ENCODE measurements around the gene ACHE.
"Not testable (repeated sequence)": the region's sequence is repeated elsewhere in the genome, so short reads cannot be mapped to it uniquely, and the experiment has no call there.

ACHE gene

DNA sequence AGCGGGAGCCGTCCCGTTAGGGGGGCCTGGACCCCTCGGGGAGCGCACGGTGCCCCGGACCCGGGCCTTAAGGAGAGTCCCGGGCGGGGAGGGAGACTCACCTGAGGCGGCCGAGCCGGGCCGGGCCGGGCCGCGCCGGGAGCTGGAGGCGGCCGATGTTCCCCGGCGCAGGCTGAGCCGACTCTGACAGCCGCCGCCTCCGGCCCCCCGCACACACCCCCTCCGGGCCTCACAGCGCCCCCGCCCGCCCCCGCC is at the start of gene ACHE:
Gene ACHE, minus strand, starts transcription at position 188 of the 255 bp plus-strand sequence. CDS start 1,656 bp downstream, outside the sequence.
- DNase-seq: no peak

DNA sequence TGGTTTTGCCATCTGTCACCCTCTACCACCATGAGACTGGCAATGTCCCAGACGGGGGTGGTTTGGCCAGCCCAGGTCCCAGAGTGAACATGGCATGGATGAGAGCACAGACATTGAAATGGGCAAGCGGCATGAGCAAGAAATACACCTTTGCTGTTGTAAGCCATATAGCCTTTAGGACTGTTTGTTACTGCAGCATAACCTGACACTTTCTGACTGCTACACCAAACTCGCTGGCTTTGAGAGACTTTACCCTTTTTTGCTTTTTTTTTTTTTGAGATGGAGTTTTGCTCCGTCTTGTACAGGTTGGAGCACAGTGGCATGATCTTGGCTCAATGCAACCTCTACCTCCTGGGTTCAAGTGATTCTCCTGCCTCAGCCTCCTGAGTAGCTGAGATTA is 48.5 kb upstream of the ACHE start:
- DNase-seq: no peak

DNA sequence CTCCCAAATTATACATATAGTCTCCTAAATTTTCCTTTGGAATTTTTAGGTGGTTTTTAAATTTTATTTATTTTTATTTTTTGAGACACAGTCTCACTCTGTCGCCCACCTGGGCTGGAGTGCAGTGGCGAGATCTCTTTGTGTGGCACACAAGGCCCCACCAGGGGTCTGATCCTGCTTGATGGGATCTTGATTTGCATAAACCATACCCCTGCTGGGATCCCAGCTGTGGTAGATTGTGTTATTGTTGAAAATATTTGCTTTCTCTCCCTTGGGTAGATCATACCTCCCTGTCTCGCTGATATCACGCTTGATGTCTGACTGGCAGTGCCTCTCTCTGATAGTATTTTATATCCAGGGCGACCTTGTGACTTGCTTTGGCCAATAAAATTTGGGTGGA is 48.0 kb upstream of the ACHE start:
- DNase-seq: no peak

DNA sequence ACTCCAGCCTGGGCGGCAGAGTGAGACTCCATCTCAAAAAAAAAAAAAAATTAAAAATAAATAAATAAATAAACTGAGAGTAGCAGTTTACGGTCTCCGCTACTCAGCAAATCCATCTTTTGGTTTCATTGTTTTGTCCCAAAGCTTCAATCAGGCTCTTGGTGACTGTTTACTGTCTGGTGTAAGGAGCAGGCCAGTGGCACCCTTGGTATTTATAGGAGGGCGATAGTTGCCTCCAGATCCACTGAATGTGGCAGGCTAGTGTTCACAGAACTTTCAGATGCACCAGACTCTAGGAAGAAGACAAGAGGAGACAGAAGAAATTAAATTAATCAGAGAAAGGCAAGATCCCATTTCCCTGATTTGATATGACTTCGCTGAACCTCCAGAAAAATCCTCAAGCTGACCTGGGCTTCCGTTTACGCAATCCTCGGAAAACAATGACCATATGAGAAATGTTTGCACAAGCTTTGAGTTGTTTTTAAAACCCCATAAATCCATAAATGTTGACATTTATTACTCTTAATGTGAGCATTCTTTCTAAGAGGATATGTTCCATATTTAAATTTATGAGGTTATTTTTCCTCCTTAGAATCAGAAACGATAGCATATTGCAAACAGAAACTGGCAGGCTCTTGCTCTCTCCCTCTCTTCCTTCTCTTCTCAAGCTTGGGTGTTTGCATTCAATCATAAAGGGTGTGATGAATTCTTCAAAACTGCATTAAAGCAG is 46.5 kb upstream of the ACHE start:
- no peak for DNase-seq

DNA sequence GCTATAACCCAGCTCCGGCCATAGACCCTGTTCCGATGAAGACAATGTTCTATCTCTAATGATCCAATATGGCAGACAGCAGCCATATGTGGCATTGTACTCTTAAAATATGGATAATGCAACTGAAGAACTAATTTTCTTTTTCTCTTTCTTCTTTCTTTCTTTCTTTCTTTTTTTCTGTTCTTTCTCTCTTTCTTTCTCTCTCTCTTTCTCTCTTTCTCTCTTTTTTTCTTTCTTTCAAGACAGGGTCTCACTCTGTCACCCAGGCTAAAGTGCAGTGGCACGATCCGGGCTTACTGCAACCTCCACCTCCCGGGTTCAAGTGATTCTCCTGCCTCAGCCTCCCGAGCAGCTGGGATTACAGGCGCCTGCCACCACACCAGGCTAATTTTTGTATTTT is 40.5 kb upstream of the ACHE start:
- DNase-seq: not testable (repeated sequence)

DNA sequence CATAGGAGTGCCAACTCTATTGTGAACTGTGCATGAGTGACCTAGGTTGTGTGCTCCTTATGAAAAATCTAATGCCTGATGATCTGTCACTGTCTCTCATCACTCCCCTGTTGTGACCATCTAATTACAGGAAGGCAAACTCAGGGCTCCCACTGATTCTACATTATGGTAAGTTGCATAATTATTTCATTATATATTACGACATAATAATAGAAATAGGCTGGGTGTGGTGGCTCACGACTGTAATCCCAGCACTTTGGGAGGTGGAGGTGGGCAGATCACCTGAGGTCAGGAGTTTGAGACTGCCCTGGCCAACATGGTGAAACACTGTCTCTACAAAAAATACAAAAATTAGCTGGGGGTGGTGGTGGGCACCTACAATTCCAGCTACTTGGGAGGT is 39.7 kb upstream of the ACHE start:
- not testable (repeated sequence) for DNase-seq

DNA sequence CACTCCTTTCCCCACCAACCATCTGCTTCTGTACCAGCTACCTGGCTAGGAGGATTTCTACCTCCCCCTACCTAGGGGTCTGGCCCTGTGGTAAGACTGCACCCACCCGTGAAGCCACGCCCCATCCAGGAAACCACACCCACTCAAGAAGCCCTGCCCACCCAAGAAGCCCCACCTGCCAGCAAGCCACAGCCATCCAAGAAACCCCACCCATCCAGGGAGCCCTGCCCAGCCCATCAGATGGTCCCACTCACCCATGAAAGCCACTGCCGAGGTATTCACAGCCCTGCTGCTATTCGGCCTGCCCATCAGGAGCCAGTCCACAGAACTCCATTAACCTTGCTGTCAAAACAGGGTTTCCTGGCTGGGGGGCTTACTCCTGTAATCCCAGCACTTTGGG is 38.0 kb upstream of the ACHE start:
- DNase-seq: no peak

DNA sequence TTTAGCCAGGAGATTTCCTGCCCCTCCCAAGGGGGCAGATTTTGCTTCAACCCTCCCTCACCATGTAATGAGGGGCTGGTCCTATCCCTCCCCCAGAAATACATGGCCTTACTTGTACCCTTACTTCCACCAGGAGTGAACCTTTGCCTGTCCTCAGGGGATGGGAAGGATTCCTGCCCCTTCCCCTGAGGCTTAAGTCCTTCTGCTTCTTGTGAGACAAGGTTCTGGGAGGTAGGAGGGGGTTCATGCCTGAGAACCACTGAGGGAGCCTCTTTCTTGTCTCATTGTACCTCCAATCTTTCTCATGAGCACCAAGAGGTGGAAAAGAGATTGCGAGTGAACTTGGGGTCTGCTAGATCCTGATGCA is 34.1 kb upstream of the ACHE start:
- no peak for DNase-seq

DNA sequence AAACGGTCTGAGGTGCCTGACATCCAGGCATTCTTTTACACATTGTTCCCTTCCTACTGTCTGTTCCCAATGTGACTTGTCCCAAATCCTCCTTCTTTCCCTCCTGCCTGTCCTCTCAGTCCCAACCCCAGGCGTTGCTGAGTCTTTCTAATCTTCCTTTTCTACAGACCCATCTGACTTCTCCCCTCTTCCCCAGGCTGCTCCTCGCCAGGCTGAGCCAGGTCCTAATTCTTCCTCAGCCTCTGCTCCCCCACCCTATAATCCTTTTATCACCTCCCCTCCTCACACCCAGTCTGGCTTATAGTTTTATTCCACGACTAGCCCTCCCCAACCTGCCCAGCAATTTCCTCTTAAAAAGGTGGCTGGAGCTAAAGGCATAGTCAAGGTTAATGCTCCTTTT is 27.9 kb upstream of the ACHE start:
- not testable (repeated sequence) for DNase-seq

DNA sequence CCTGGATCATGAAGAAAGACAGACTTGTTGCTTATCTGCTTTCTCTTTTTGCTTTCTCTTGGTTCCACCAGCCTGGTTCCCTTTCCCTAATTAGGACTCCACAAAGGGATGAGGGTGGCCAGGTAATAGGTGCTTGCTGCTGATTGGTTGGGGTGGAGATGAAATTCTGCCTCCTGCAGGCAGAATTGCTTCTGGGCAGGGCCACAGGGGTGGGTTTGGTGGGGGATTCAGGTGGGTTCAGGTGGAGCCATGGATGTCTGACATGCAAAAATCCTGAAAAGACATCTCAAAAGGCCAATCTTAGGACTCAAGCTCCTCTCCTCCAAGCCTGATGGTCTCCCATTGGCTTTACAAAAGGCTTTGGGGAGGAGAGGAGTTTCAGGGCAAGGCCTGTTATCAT is 25.4 kb upstream of the ACHE start:
- DNase-seq: no peak

DNA sequence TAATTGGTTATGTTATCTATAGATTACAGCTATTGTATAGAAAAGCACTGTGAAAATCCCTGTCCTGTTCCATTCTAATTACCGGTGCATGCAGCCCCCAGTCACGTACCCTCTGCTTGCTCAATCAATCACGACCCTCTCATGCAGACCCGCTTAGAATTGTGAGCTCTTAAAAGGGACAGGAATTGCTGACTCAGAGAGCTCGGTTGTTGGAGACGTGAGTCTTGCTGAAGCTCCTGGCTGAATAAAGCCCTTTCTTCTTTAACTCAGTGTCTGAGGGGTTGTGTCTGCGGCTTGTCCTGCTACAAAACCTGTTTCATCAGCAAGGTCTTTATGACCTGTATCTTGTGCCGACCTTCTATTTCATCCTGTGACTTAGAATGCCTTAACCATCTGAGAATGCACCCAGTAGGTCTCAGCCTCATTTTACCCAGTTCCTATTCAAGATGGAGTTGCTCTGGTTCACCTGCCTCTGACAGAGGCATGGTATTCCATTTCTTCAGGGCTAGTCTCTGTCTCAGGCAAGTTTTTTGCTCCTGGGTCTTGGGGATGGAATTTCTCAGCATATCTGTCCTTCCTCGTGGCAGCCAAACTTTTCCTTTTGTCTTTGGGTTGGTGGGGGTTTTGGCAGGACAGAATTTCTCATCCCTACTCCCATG is 24.2 kb upstream of the ACHE start:
- not testable (repeated sequence) for DNase-seq

DNA sequence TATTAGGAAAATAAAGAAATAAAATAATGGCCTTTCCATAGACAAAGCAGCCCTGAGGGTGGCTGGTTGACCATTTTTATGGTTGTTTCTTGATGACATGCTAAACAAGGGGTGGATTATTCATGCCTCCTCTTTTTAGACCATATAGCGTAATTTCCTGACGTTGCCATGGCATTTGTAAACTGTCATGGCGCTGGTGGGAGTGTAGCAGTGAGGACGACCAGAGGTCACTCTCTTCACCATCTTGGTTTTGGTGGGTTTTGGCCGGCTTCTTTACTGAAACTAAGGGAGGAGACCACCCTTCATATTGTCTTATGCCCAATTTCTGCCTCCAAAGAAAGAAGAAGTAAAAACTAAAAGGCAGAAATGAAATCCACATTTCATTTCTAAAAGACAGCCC is 23.6 kb upstream of the ACHE start:
- not testable (repeated sequence) for DNase-seq

DNA sequence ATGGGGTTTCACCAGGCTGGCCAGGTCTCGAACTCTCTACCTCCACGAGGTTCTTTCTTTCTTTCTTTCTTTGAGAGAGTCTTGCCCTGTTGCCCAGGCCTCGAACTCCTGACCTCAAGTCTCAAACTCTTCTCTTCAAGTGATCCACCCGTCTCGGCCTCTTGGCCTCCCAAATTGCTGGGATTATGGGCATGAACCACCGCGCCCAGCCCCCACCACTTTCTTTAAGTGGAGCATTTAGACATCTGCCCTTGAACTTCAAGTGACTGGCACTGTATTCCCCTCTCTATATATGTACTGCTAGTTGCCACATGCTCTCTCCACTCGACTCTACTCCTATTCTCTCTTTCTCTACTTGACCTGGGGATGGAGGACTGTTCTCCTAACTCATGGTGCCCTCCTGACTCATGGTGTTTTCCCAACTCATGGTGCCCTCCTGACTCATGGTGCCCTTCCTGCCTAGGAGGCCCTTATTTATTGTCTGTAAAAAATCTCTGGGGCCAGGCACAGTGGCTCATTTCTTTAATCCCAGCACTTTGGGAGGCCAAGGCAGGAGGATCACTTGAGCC is 19.3 kb upstream of the ACHE start:
- no peak for DNase-seq

DNA sequence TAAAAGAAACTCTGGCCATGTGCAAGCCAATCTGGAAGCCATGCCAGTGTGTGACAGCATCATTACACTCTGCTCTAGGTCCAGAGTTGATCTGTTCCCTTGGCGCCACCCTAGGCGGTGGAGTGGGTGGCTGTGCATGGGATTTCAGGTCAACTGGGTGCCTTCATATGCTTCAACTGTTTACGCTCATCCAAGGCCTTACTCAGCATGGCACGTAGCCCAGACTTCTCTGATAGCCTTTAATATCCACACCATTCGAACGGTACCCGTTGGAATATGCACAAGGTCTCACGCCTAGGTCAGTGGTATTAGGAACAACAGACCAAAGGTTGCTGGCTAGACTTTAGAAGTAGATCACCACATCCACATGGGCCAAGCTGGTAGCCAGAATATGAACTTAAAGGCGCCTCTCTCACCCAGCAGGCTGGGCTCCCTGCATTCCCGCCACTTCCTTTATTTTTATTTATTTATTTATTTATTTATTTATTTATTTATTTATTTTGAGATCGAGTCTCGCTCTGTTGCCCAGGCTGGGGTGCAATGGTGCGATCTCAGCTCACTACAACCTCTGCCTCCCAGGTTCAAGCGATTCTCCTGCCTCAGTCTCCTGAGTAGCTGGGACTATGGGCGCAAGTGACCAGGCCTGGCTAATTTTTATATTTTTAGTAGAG is 18.7 kb upstream of the ACHE start:
- no peak for DNase-seq

DNA sequence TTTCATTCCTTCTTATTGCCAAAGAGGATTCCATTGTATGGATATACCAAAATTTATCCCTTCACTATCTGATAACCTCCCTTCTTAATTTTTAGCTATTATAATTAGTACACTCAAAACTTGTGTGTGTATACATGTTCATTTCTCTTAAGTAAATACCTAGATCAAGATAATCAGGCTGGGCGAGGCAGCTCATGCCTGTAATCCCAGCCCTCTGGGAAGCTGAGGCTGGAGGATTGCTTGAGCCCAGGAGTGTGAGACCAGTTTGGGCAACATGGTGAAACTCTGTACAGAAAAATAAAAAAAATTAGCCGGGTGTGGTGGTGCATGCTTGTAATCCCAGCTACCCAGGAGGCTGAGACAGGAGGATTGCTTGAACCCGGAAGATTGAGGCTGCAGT is 15.8 kb upstream of the ACHE start:
- DNase-seq: no peak

DNA sequence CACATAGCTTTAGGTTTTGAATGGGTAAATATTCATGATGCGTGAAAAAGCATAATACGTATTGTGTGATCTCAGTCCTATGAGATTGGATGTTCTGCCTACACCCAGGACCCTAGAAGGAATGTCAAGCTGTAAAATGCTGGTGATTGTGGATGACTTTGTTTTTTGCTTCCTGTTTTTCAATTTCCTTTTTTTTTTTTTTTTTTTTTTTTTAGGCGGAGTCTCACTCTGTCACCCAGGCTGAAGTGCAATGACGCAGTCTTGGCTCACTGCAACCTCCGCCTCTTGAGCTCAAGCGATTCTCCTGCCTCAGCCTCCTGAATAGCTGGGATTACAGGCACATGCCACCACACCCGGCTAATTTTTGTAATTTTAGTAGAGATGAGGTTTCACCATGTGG is 14.8 kb upstream of the ACHE start:
- peak in 1 of 2 donors; percentile 8 for DNase-seq

DNA sequence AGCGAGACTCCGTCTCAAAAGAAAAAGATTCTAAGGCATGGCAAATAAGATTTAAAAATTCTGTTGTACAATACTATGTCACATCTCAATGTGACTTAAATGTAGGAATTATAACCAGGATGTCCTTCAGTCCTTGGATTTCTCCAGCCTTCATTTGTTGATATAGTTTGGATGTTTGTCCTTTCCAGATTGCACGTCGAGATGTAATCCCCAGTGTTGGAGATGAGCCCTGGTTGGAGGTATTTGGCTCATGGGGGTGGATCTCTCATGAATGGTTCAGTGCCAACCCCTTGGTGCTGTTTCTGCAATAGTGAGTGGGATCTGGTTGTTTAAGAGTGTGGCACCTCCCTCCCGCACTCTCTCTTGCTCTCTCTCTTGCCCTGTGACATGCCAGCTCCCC is 12.8 kb upstream of the ACHE start:
- DNase-seq: no peak

DNA sequence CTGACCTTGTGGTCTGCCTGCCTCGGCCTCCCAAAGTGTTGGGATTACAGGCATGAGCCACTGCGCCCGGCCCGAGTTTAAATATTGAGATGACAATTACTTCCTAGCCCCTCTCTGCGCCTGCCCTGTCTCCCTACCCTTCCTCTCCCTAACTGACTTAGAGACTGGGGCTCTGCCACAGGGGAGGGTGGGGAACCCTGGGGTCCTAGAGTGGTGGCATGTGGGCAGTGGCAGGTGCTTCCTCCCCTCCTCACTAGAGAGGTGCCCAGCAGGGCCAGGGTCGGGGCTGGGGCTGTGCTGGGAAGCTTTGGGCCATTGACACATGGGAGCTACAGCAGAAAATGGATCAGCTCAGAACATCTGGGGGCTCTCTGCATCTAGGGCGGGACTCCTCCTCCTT is 7.0 kb upstream of the ACHE start:
- DNase-seq: no peak

DNA sequence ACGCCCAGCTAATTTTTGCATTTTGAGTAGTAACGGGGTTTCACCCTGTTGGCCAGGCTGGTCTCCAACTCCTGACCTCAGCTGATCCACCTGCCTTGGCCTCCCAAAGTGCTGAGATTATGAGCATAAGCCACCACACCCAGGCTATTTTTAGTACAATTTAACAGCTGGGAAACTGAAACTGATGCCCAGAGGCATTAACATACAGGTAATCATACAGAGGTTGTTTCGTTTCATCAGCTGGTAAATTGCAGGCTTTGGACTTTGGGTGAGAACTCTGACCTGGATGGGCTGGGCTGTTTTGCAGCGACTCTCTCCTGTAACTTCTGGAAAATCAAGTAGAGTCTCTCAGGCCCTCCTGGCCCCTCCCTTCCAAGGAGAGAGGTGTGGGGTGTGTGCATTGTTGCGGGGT is 6.2 kb upstream of the ACHE start:
- DNase-seq: no peak

DNA sequence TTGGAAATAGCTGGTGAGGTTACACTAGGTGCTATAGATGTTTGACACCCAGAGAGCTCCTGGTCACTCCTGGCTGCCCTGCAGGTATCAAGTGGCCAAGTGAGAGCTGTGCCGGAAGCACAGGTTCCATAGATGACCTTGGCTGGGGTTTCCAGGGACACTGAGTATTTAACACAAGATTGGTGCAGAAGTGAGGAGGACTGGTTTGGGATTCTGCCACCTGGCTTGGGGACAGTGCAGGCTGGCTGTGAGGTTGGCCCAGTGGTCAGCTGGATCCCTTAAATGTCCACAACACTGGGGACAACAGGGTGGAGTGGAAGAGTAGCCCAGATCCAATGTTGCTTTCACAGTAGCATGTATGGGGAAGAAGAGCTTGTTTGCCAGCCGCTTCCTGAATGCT is 5.3 kb upstream of the ACHE start:
- no peak for DNase-seq

DNA sequence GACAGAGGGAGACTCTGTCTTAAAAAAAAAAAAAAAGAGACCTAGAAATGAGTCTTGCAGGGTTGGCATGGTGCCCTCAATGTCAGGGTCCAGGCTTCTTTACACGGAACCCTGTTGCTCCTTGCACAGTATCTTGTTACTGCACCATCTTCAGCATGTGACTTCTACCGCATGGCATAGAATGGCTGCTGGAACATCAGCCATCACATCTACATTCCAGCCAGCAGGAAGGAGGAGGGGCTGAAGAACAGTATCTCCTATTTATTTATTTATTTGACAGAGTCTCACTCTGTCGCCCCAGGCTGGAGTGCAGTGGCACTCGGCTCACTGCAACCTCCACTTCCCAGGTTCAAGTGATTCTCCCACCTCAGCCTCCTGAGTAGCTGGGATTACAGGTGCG is 3.7 kb upstream of the ACHE start:
- DNase-seq: no peak

DNA sequence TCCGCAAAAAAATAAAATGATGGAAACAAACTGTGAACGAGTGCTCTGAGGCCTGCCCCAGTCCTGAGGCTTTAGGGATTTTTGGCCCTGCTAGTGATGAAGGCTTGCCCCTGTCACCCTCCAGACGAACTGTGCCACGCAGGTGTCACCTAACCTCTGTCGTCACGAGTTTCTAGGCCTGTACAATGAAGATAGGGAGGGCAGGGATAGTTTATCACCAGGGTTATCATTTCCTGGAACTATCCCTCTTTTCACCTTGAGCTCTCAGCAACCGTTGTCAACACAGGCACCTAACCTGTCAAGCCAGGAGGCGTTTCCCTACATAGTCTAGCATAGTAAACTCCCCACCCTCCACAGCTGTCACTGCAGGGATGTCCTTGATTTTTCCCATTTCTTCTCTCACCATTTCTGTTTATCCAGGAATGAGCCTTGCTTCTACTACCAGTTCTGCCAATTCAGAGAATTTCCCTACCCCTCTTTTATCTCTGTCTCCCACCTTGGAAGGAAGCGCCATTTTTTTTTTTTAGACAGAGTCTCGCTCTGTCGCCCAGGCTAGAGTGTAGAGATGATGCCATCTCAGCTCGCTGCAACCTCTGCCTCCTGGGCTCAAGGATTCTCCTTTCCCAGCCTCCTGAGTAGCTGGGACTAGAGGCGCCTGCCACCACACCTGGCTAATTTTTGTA is 2.2 kb upstream of the ACHE start:
- DNase-seq: no peak

DNA sequence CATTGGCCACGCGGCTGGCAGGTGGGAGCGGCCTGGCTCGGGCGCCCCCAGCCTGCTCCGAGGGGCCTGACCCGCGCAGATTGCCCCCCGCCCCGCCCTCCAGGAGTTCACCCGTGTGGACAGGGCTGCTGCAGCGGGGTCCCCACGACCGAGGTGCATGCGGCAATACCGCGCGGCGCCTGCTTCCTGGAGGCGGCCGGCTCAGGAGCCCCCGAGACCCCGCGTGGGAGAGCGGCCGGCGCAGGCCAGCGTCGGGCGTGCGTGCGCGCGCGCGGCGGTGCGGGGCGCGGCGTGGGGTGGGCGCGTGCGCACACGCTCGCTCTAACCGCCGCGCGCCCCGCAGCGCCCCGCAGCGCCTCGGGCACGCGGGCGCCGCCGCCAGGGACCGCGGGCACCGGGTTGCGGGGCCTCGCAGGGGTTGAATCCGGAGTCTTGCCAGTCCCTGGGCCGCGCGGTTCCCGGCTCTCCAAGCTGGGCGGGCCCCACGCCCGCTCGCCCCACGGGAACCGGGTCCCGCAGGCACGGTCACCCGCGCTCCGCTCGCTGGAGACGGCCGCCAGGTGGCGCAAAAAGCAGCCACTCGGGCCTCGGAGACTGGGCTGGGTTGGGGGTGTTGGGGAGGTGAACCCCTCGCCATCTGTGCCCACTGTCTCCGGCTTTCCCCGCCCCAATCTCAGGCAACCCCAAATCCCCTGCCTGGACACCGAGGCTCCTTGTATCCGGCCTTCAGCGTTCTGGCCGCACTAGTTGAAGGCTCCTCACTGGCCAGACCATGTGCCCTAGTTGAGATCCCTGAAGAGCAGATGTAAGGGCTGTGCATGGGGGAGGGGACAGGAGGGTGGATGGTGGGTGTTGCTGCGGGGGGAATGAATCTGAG is 1.3 kb upstream of the ACHE start:
- peak in 1 of 2 donors; percentile 31 for DNase-seq

All from bone marrow (tissue), 2 donors.